ENCODE data around the gene KLHL36. TPM values are rescaled to one million over a fixed set of nuclear protein-coding genes. Genes with fewer than 3 reads are reported as not detected.
"Not testable (repeated sequence)": the region's sequence is repeated elsewhere in the genome, so short reads cannot be mapped to it uniquely, and the experiment has no call there.

KLHL36 gene
- polyA plus RNA-seq, 4 donors, result 12.7 to 33.1 (median 19.3) TPM

GRCh38 chr16:84630446-84631152 is 17.7 kb upstream of the KLHL36 start:
- Histone ChIP-seq H3K4me1 (ENCODE audit: control insufficient read depth in 3 of 3, insufficient read depth in 2 of 3, low read depth in 1 of 3, low read length in 2 of 3) (peaks cover 0 to 3% (median 0%) of the 10 kb centered on the region in 3 donors), H3K9me3 (ENCODE audit: control insufficient read depth in 2 of 2, insufficient read depth in 1 of 2, low read depth in 1 of 2, low read length in 1 of 2) (no peaks in the 10 kb centered on the region), H3K4me3 (ENCODE audit: low read depth in 1 of 3, low read length in 3 of 3) (no peak overlapping the region), H3K27me3 (ENCODE audit: control insufficient read depth in 3 of 3, insufficient read depth in 3 of 3, low read length in 3 of 3) (peaks cover 0 to 2% (median 0%) of the 10 kb centered on the region in 3 donors), H3K27ac (ENCODE audit: low read depth in 1 of 3, low read length in 2 of 3) (no peak overlapping the region), H3K36me3 (ENCODE audit: control insufficient read depth in 3 of 3, insufficient read depth in 2 of 3, low read depth in 1 of 3, low read length in 3 of 3) (no peaks in the 10 kb centered on the region)
- DNase-seq, result no peak
- no peak for FAIRE-seq
- 86 to 89% (median 89%) methylated on average over 16 of the region's 16 CpGs for WGBS, 3 donors

- peaks cover 0 to 3% (median 0%) of the 10 kb centered on the region in 3 donors for H3K4me1 ChIP-seq (ENCODE audit: control insufficient read depth in 3 of 3, insufficient read depth in 2 of 3, low read depth in 1 of 3, low read length in 2 of 3)
- no peaks in the 10 kb centered on the region for H3K36me3 ChIP-seq (ENCODE audit: control insufficient read depth in 3 of 3, insufficient read depth in 2 of 3, low read depth in 1 of 3, low read length in 3 of 3)
- no peak overlapping the region for H3K27ac ChIP-seq (ENCODE audit: low read depth in 1 of 3, low read length in 2 of 3)
- WGBS, 3 donors, result 74 to 83% (median 80%) methylated on average over 4 of the region's 4 CpGs
- no peak for DNase-seq
- FAIRE-seq, result no peak
- H3K9me3 ChIP-seq (ENCODE audit: control insufficient read depth in 2 of 2, insufficient read depth in 1 of 2, low read depth in 1 of 2, low read length in 1 of 2), result no peaks in the 10 kb centered on the region
- H3K4me3 ChIP-seq (ENCODE audit: low read depth in 1 of 3, low read length in 3 of 3), result no peak overlapping the region
- H3K27me3 ChIP-seq (ENCODE audit: control insufficient read depth in 3 of 3, insufficient read depth in 3 of 3, low read length in 3 of 3), result peaks cover 0 to 2% (median 0%) of the 10 kb centered on the region in 3 donors
Measured at GRCh38 chr16:84631153-84631466, 17.2 kb upstream of the KLHL36 start.

- no peaks in the 10 kb centered on the region for H3K36me3 ChIP-seq (ENCODE audit: control insufficient read depth in 3 of 3, insufficient read depth in 2 of 3, low read depth in 1 of 3, low read length in 3 of 3)
- 80 to 88% (median 86%) methylated on average over 6 of the region's 6 CpGs for WGBS, 3 donors
- peaks cover 0 to 3% (median 0%) of the 10 kb centered on the region in 3 donors for H3K4me1 ChIP-seq (ENCODE audit: control insufficient read depth in 3 of 3, insufficient read depth in 2 of 3, low read depth in 1 of 3, low read length in 2 of 3)
- no peak for FAIRE-seq
- H3K4me3 ChIP-seq (ENCODE audit: low read depth in 1 of 3, low read length in 3 of 3), result no peak overlapping the region
- no peak overlapping the region for H3K27ac ChIP-seq (ENCODE audit: low read depth in 1 of 3, low read length in 2 of 3)
- peaks cover 0 to 2% (median 0%) of the 10 kb centered on the region in 3 donors for H3K27me3 ChIP-seq (ENCODE audit: control insufficient read depth in 3 of 3, insufficient read depth in 3 of 3, low read length in 3 of 3)
- no peaks in the 10 kb centered on the region for H3K9me3 ChIP-seq (ENCODE audit: control insufficient read depth in 2 of 2, insufficient read depth in 1 of 2, low read depth in 1 of 2, low read length in 1 of 2)
- DNase-seq, result no peak
Measured at GRCh38 chr16:84631886-84632285, 16.4 kb upstream of the KLHL36 start.

GRCh38 chr16:84632862-84633261 is 15.4 kb upstream of the KLHL36 start:
- H3K4me1 ChIP-seq (ENCODE audit: control insufficient read depth in 3 of 3, insufficient read depth in 2 of 3, low read depth in 1 of 3, low read length in 2 of 3); DNase-seq; H3K9me3 ChIP-seq (ENCODE audit: control insufficient read depth in 2 of 2, insufficient read depth in 1 of 2, low read depth in 1 of 2, low read length in 1 of 2); FAIRE-seq; H3K4me3 ChIP-seq (ENCODE audit: low read depth in 1 of 3, low read length in 3 of 3); H3K27ac ChIP-seq (ENCODE audit: low read depth in 1 of 3, low read length in 2 of 3); H3K36me3 ChIP-seq (ENCODE audit: control insufficient read depth in 3 of 3, insufficient read depth in 2 of 3, low read depth in 1 of 3, low read length in 3 of 3); H3K27me3 ChIP-seq (ENCODE audit: control insufficient read depth in 3 of 3, insufficient read depth in 3 of 3, low read length in 3 of 3): not testable (repeated sequence)
- 88 to 92% (median 91%) methylated on average over 7 of the region's 7 CpGs for WGBS, 3 donors

DNA sequence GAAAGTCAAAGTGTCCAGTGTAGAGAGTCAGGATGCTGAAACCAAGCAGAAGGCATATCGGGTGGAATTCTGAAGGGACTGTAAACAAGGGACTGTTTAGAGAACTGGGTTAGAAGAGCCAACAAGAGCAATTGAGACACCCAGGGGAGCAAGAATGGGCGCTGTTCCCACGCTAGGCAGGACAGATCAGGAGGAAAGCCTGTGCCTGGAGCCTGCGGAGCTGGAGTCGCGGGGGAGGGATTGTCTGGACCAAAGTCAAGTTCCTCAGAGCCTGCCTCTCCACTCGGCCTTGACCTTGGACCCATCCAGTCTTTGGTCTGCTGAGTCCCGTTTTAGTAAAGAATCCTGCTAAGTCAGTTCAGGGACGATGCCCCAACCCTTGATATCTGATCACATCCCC is 14.7 kb upstream of the KLHL36 start:
- 17 to 36% (median 35%) methylated on average over 9 of the region's 9 CpGs for WGBS, 3 donors
- Histone ChIP-seq H3K4me1 (ENCODE audit: control insufficient read depth in 3 of 3, insufficient read depth in 2 of 3, low read depth in 1 of 3, low read length in 2 of 3) (peaks cover 0 to 3% (median 0%) of the 10 kb centered on the region in 3 donors), H3K27ac (ENCODE audit: low read depth in 1 of 3, low read length in 2 of 3) (no peak overlapping the region), H3K27me3 (ENCODE audit: control insufficient read depth in 3 of 3, insufficient read depth in 3 of 3, low read length in 3 of 3) (peaks cover 0 to 2% (median 0%) of the 10 kb centered on the region in 3 donors), H3K4me3 (ENCODE audit: low read depth in 1 of 3, low read length in 3 of 3) (no peak overlapping the region), H3K36me3 (ENCODE audit: control insufficient read depth in 3 of 3, insufficient read depth in 2 of 3, low read depth in 1 of 3, low read length in 3 of 3) (no peaks in the 10 kb centered on the region), H3K9me3 (ENCODE audit: control insufficient read depth in 2 of 2, insufficient read depth in 1 of 2, low read depth in 1 of 2, low read length in 1 of 2) (no peaks in the 10 kb centered on the region)
- DNase-seq, result peak; percentile 58 to 70
- FAIRE-seq, result no peak

- H3K27me3 ChIP-seq (ENCODE audit: control insufficient read depth in 3 of 3, insufficient read depth in 3 of 3, low read length in 3 of 3), result peaks cover 0 to 2% (median 0%) of the 10 kb centered on the region in 3 donors
- DNase-seq (no peak), FAIRE-seq (no peak)
- no peaks in the 10 kb centered on the region for H3K9me3 ChIP-seq (ENCODE audit: control insufficient read depth in 2 of 2, insufficient read depth in 1 of 2, low read depth in 1 of 2, low read length in 1 of 2)
- H3K27ac ChIP-seq (ENCODE audit: low read depth in 1 of 3, low read length in 2 of 3), result no peak overlapping the region
- H3K4me1 ChIP-seq (ENCODE audit: control insufficient read depth in 3 of 3, insufficient read depth in 2 of 3, low read depth in 1 of 3, low read length in 2 of 3), result peaks cover 0 to 3% (median 0%) of the 10 kb centered on the region in 3 donors
- H3K36me3 ChIP-seq (ENCODE audit: control insufficient read depth in 3 of 3, insufficient read depth in 2 of 3, low read depth in 1 of 3, low read length in 3 of 3), result no peaks in the 10 kb centered on the region
- no peak overlapping the region for H3K4me3 ChIP-seq (ENCODE audit: low read depth in 1 of 3, low read length in 3 of 3)
- WGBS, 3 donors, result 71 to 72% (median 71%) methylated on average over 8 of the region's 8 CpGs
Measured at GRCh38 chr16:84635702-84636101, 12.6 kb upstream of the KLHL36 start.

DNA sequence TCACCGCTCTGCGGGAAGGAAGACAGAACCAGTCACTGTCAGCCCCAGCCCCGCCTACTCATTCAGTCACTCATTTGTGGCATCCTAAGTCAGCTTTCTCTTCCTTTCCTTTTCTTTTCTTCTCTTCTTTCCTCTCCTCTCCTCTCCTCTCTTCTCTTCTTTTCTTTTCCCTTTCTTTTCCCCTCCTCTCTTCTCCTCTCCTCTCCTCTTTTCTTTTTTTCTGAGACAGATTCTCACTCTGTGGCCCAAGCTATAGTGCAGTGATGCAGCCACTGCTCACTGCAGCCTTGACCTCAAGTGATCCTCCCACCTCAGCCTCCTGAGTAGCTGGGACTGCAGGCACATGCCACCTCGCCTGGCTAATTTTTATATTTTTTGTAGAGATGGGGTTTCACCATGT is 10.6 kb upstream of the KLHL36 start:
- Histone ChIP-seq H3K27me3 (ENCODE audit: control insufficient read depth in 3 of 3, insufficient read depth in 3 of 3, low read length in 3 of 3) (peaks cover 0 to 2% (median 0%) of the 10 kb centered on the region in 3 donors), H3K4me3 (ENCODE audit: low read depth in 1 of 3, low read length in 3 of 3) (no peak overlapping the region), H3K9me3 (ENCODE audit: control insufficient read depth in 2 of 2, insufficient read depth in 1 of 2, low read depth in 1 of 2, low read length in 1 of 2) (no peaks in the 10 kb centered on the region), H3K4me1 (ENCODE audit: control insufficient read depth in 3 of 3, insufficient read depth in 2 of 3, low read depth in 1 of 3, low read length in 2 of 3) (peaks cover 0 to 3% (median 0%) of the 10 kb centered on the region in 3 donors), H3K27ac (ENCODE audit: low read depth in 1 of 3, low read length in 2 of 3) (no peak overlapping the region), H3K36me3 (ENCODE audit: control insufficient read depth in 3 of 3, insufficient read depth in 2 of 3, low read depth in 1 of 3, low read length in 3 of 3) (no peaks in the 10 kb centered on the region)
- no peak for DNase-seq
- 85 to 98% (median 87%) methylated on average over 4 of the region's 4 CpGs for WGBS, 3 donors
- no peak for FAIRE-seq

DNA sequence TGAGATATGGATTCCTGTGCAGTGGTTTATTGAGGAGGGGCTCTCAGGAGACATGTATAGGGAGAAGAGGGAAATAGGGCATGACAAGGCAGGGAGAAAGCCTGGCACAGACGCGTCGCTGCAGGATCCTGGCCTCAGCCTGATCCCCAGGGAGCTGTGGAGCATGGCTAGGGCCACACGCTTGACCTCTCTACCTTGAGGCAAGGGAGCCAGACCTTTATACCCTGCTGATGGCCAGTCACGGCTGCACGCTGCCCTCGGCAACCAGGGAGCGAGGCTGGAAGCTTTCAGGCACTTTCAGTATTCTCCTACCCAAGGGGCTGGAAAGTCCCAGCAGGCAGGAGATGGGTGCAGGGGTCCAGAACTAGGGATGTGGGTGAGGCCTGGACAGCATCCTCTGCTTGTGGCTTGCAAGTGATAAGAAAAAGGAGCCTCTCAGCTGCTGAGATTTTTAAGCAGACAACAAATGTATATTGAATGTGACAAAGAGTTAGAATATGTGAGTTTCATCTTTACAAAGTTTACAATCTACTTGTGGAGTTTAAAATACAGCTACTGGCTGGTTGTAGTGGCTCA is 10.0 kb upstream of the KLHL36 start:
- WGBS, 3 donors, result 92 to 98% (median 97%) methylated on average over 8 of the region's 8 CpGs
- DNase-seq (no peak), FAIRE-seq (no peak)
- H3K4me1 ChIP-seq (ENCODE audit: control insufficient read depth in 3 of 3, insufficient read depth in 2 of 3, low read depth in 1 of 3, low read length in 2 of 3), result peaks cover 0 to 3% (median 0%) of the 10 kb centered on the region in 3 donors
- no peak overlapping the region for H3K27ac ChIP-seq (ENCODE audit: low read depth in 1 of 3, low read length in 2 of 3)
- no peaks in the 10 kb centered on the region for H3K36me3 ChIP-seq (ENCODE audit: control insufficient read depth in 3 of 3, insufficient read depth in 2 of 3, low read depth in 1 of 3, low read length in 3 of 3)
- H3K9me3 ChIP-seq (ENCODE audit: control insufficient read depth in 2 of 2, insufficient read depth in 1 of 2, low read depth in 1 of 2, low read length in 1 of 2), result no peaks in the 10 kb centered on the region
- peaks cover 0 to 2% (median 0%) of the 10 kb centered on the region in 3 donors for H3K27me3 ChIP-seq (ENCODE audit: control insufficient read depth in 3 of 3, insufficient read depth in 3 of 3, low read length in 3 of 3)
- H3K4me3 ChIP-seq (ENCODE audit: low read depth in 1 of 3, low read length in 3 of 3), result no peak overlapping the region
